Muscle layer of colon (tissue), 2 donors: ENCODE measurements around the gene PRDM1.
A peak's percentile ranks its signal among the peaks of the same experiment; 100 is the strongest.

ENCODE experiments used
- H3K27ac ChIP-seq: one replicate; pipeline ENCODE4 v1.7.0; 2013; ENCODE audit warnings: low read depth, mild to moderate bottlenecking, low read length, moderate library complexity
- H3K27me3 ChIP-seq, 2 donors: one replicate each; pipeline ENCODE4 v1.7.0; 2013; ENCODE audit warnings: low read length in 2 of 2, mild to moderate bottlenecking in 2 of 2; ENCODE audit not compliant: insufficient read depth in 2 of 2, control insufficient read depth in 1 of 2
- H3K36me3 ChIP-seq: one replicate; pipeline ENCODE4 v1.7.0; 2013; ENCODE audit warnings: mild to moderate bottlenecking, low read length; ENCODE audit not compliant: insufficient read depth
- H3K4me1 ChIP-seq: one replicate; pipeline ENCODE4 v1.7.0; 2013; ENCODE audit warnings: mild to moderate bottlenecking, low read length; ENCODE audit not compliant: insufficient read depth
- H3K4me3 ChIP-seq, 2 donors: one replicate each; pipeline ENCODE4 v1.7.0; 2013; ENCODE audit warnings: low read length in 2 of 2, low read depth in 1 of 2, mild to moderate bottlenecking in 1 of 2, moderate library complexity in 1 of 2
- H3K9ac ChIP-seq: one replicate; pipeline ENCODE4 v1.7.0; 2013; ENCODE audit warnings: low read length
- H3K9me3 ChIP-seq: one replicate; pipeline ENCODE4 v1.7.0; 2013; ENCODE audit warnings: mild to moderate bottlenecking, low read length
- donor health status: abdominal sarcoma.
- donor health status: Adenocarcinoma of cecum.

Gene PRDM1

DNA sequence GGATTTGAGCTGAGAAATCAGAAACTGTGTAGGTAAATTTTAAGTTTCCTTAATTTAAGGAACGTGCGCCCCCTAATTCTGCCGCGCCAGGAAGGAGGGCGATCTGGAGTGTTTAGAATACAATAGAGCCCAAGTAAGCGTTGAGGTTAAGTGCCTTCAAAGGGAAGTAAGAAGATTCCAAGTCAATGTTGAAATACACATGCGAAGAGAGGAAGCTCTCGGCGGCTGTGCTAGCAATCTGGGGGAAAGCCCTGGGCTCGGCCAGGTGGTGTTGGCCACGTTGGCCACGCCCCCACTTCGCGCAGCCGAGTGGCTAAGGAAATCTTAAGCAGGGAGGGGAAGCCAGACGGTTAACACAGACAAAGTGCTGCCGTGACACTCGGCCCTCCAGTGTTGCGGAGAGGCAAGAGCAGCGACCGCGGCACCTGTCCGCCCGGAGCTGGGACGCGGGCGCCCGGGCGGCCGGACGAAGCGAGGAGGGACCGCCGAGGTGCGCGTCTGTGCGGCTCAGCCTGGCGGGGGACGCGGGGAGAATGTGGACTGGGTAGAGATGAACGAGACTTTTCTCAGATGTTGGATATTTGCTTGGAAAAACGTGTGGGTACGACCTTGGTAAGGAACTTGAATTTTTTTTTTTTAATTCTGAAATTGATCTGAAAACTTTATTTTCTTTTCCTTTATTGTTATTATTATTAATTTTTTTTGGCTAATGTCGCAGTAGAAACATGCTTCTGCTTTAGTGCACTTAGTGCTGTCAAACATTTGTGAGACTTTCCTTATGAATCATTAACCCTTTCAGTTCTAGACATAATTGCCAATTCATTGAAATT lies at the start of gene PRDM1:
Gene PRDM1 (plus strand): TSS at position 353 of the 830 bp plus-strand sequence. CDS start 218 bp downstream, at position 571.
- Histone ChIP-seq H3K9ac (no peak within 1 kb of the TSS), H3K9me3 (no peaks in the 10 kb centered on the region), H3K27ac (no peak within 1 kb of the TSS), H3K27me3 (peaks cover 22 to 39% of the 10 kb centered on the region in 2 donors), H3K4me3 (peak within 1 kb of the TSS; percentile 21 to 35), H3K36me3 (no peaks in the 10 kb centered on the region), H3K4me1 (peaks cover 15% of the 10 kb centered on the region)

DNA sequence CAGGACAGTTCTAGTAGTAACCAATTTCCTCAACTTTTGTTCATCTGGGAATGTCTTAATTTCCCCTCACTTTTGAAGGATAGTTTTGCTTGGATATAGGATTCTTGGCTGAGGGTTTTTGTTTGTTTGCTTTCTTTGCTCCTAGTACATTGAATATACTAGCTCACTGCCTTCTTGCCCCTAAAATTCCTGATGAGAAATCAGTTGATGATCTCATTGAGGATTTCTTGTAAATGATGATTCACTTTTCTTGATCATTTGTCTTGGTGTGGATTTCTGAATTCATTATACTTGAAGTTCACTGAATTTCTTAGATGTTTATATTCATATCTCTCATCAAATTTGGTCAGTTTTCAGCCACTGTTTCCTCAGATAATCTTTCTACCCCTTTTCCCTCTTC lies 49.1 kb upstream of the PRDM1 start:
- H3K27ac ChIP-seq: no peak overlapping the region
- H3K4me3 ChIP-seq: no peak overlapping the region
- H3K4me1 ChIP-seq: no peaks in the 10 kb centered on the region
- H3K36me3 ChIP-seq: no peaks in the 10 kb centered on the region
- no peaks in the 10 kb centered on the region for H3K27me3 ChIP-seq
- no peak overlapping the region for H3K9ac ChIP-seq
- H3K9me3 ChIP-seq: no peaks in the 10 kb centered on the region

DNA sequence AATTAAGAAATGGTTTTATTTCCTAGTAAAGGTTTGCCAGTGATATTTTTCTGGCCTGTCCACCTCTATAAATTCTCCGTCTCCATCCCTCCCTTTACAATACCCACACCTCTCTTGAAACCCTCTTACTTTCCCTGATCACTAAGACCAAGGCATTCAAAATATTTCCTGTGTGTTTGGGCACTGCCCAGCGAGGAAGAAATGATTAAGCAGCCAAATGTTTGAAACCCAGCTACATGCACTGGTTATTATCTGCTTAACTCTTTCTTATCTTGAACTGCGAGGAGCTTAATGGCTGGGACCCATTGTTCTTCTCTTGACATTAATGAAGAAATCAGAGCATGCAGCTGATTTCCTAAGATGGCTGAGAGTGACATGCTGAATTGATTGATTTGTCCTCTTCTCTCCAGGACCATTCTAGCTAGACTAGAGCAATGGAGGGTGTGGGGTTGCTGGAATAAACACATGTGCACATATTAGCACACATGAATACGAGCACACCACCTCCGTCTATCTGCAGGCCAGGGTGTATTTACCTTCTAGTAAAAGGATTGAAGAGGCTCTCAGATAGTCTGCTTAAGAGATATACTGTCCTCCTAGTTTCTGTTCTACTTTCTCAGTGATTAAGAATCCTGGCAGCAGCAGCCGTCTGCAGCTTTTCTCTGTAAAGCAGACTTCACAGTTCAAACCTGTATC lies 46.1 kb upstream of the PRDM1 start:
- Histone ChIP-seq H3K9ac (no peak overlapping the region), H3K27me3 (no peaks in the 10 kb centered on the region), H3K4me3 (no peak overlapping the region), H3K4me1 (no peaks in the 10 kb centered on the region), H3K27ac (no peak overlapping the region), H3K9me3 (no peaks in the 10 kb centered on the region), H3K36me3 (no peaks in the 10 kb centered on the region)

DNA sequence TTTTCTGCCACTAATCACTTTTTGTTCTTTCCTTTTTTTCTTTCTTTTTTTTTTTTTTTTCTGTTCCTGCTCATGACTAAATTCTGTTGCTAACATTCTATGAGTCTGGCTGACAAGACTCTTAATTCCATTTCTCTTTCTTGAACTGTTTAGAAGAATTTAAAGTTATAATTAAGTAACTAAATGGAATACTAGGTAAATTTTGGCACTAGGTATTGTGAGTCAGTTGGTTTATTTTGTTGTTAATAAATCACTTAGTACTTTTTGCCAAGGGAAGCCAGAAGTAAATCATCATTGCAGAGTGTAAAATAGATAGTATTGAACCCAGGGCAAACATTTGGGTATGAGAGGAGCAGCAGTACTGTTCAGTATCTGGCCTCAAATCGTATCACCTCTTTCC lies 42.0 kb upstream of the PRDM1 start:
- no peaks in the 10 kb centered on the region for H3K36me3 ChIP-seq
- H3K4me1 ChIP-seq: no peaks in the 10 kb centered on the region
- no peak overlapping the region for H3K4me3 ChIP-seq
- H3K9me3 ChIP-seq: no peaks in the 10 kb centered on the region
- H3K27me3 ChIP-seq: no peaks in the 10 kb centered on the region
- H3K9ac ChIP-seq: no peak overlapping the region
- H3K27ac ChIP-seq: no peak overlapping the region

DNA sequence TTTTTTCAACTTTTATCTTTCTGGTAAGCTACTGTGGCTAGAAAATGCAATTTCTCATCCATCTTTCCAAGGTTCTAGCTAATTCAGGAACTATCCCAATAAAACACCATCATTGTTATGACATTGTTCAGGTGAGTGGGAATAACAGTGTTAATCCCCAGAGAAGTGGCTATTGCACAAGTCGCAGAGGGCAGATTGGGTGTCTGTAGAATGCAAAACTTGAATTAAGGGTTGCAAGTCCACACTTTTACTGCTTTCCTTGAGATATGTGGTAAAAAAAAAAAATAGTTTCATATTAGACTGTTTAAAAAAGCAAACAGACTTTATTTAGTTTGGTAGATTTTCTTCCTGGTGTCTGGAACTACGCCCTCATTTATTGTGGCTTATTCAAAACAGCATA lies 41.1 kb upstream of the PRDM1 start:
- H3K9me3 ChIP-seq: no peaks in the 10 kb centered on the region
- no peak overlapping the region for H3K27ac ChIP-seq

DNA sequence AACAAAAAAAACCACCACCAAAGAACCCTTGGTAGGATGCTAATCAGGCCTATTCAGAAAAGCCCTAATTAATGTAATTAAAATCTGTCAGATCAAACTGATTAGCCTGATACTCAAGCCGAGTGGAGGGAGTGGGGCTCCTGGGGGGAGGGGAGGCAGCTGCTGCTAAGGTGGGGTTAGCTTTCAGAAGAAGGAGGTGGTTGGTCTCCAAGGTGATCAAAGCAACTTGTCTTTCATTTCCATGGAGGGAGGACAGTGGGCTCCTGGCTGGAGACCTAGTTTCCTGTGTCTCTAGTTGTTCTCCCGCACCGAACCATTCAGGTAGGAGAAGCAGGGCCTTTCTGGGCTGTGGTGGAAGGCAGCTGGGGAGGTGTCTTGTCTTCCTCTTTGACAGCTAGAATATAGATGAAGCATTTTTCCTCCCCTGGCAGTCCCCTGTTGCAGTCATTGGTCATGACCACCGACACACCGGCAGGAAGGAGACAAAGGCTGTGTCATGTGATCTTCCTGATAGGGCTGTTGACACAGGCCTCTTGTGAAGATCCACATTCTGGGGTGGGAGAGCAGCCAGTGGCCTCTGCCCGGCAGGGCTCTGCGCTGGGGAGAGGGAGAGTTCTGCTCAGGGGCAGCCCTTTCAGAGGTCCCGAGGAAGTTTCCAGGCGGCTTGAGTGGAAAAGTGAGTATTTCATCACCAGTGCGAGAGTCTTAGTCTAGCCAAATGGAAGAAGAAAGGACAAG lies 39.9 kb upstream of the PRDM1 start:
- Histone ChIP-seq H3K4me1 (no peaks in the 10 kb centered on the region), H3K27me3 (no peaks in the 10 kb centered on the region), H3K36me3 (no peaks in the 10 kb centered on the region), H3K9ac (no peak overlapping the region), H3K9me3 (no peaks in the 10 kb centered on the region), H3K4me3 (no peak overlapping the region), H3K27ac (no peak overlapping the region)

More for the DNA sequence above, 41.1 kb upstream of the PRDM1 start:
- Histone ChIP-seq H3K36me3 (no peaks in the 10 kb centered on the region), H3K9ac (no peak overlapping the region), H3K27me3 (no peaks in the 10 kb centered on the region), H3K4me1 (no peaks in the 10 kb centered on the region), H3K4me3 (no peak overlapping the region)

DNA sequence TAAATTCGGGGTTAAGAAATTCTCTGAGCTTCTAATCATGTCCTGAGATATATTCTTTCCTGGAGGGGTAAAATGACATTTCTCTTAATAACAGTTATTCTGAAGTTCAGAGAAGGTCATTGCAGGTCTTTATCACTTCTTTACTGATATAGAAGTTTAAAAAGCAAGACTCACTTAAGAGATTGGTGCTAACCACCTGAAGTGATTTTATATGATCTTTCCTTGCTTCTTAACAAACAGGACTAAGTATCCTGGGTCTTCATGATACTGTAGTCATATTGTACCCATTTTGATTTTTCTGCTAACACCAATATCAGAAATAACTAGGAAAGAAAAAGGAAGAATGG lies 39.3 kb upstream of the PRDM1 start:
- H3K27me3 ChIP-seq: no peaks in the 10 kb centered on the region
- H3K4me3 ChIP-seq: no peak overlapping the region
- H3K9me3 ChIP-seq: no peaks in the 10 kb centered on the region
- H3K9ac ChIP-seq: no peak overlapping the region
- no peaks in the 10 kb centered on the region for H3K4me1 ChIP-seq
- no peak overlapping the region for H3K27ac ChIP-seq
- H3K36me3 ChIP-seq: no peaks in the 10 kb centered on the region

DNA sequence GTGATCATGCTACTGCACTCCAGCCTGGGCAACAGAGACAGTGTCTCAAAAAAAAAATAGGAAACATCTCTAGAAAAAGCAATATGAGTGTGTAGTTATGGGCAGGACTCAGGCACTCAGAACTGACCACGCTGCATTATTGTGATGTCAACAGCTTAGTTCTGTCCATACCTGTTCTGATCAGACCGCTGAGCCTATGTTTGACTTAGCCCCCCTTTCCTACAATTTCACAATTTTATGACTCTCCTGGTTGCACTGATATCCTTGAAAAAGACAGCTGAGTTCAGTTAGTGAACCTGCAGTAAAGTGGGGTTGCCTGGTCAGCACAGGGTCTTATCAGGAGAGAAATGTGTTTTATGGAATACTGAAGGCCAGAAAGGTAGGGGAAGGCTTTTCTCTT lies 37.8 kb upstream of the PRDM1 start:
- Histone ChIP-seq H3K27me3 (no peaks in the 10 kb centered on the region), H3K27ac (no peak overlapping the region), H3K36me3 (no peaks in the 10 kb centered on the region), H3K9ac (no peak overlapping the region), H3K4me3 (no peak overlapping the region), H3K4me1 (no peaks in the 10 kb centered on the region), H3K9me3 (no peaks in the 10 kb centered on the region)

DNA sequence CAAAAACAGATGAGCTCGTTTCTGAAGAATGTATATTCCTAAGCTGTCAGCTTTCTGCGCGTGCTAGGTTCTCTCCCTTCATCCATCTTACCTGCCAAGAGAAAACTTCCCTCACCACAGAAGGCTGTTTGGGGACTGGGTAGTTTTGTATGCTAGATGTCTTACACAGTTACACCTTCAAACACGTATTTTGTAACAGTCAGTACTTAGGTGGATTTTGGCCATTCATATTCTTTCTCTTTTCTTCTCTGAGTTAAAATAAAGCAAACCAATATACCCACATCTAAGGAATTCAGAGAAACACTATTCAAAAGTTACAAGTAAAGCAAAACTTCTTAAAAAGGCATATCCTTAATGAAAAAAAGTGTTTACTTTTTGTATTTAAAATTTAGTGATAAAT lies 35.6 kb upstream of the PRDM1 start:
- H3K36me3 ChIP-seq: no peaks in the 10 kb centered on the region
- H3K27ac ChIP-seq: no peak overlapping the region
- no peaks in the 10 kb centered on the region for H3K4me1 ChIP-seq
- H3K9ac ChIP-seq: no peak overlapping the region
- H3K27me3 ChIP-seq: no peaks in the 10 kb centered on the region
- no peaks in the 10 kb centered on the region for H3K9me3 ChIP-seq
- H3K4me3 ChIP-seq: no peak overlapping the region

DNA sequence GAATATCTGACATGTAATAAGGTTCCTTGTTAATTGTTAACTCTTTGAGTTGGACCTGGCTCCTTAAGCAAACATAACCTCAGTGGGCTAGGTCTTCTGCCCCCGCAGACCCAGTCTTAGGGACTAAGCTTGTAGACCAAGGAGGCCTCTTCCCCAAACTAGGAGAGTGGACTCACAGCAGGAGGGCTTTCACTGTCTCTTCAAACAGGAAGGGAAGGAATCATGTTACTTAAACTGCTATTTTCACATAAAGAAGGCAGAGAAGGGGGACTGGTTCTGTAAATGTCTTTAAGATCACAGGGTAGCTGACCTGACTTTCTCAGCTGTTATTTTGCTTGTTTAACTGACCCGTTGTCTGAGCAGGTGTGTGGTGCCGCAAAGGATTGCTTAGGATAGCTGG lies 34.9 kb upstream of the PRDM1 start:
- Histone ChIP-seq H3K9ac (no peak overlapping the region), H3K9me3 (no peaks in the 10 kb centered on the region), H3K36me3 (no peaks in the 10 kb centered on the region), H3K27me3 (no peaks in the 10 kb centered on the region), H3K4me3 (no peak overlapping the region), H3K27ac (no peak overlapping the region), H3K4me1 (no peaks in the 10 kb centered on the region)

DNA sequence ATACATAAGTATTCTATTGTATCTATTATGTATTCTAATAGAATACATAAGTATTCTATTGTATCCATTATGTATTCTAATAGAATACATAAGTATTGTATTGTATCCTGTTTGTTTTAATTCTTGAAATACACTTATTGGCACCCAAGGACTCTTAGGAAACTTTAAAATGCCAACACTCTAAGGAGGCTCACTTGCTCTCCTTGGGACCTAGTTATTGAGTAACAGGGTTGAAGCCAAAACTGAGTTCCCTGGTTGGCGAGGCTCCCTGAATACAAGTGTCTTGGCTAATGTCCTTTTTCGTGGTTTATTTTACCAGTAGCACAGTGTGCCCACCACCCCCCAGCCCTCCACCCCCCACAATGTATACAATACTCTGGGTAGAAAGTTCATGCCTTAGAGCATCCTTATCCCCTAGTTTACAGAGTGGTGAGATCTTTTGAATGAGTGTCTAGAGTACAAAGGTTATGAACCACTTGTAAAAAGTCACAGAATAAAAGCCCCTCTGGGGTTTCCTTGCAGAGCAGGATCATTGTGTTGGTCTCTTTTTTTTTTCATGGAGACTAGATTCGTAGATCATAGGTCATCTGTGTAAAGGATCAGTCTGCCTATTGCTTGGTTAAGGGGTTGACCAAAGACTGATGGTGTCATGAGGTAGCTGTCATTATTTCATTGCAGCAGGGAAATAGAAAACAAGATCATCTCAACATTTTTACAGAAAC lies 32.5 kb upstream of the PRDM1 start:
- no peaks in the 10 kb centered on the region for H3K9me3 ChIP-seq

More for the DNA sequence above, 32.5 kb upstream of the PRDM1 start:
- H3K9ac ChIP-seq: no peak overlapping the region
- no peaks in the 10 kb centered on the region for H3K27me3 ChIP-seq
- H3K36me3 ChIP-seq: no peaks in the 10 kb centered on the region
- no peak overlapping the region for H3K27ac ChIP-seq
- H3K4me1 ChIP-seq: no peaks in the 10 kb centered on the region
- no peak overlapping the region for H3K4me3 ChIP-seq
